RWPE1 (cell line): ENCODE measurements around the gene DRG2.

Source experiments
- CTCF ChIA-PET: fragments of 350-600 bp; sonication (Branson Sonifier 250); formaldehyde crosslinking; extraction: SDS; loops from one replicate; lab custom pipeline; 2021; lab: Yijun Ruan, JAX
- POLR2A ChIA-PET: fragments of 400-600 bp; formaldehyde crosslinking; extraction: SDS; loops from one replicate; lab custom pipeline; 2020; ENCODE audit warnings: antibody characterized with exemption; ENCODE audit not compliant: low non-redundant PET; lab: Yijun Ruan, JAX
- DNase-seq: peaks from one replicate; pipeline ENCODE4 v3.0.0; 2012; ENCODE audit warnings: low spot score
- H3K27ac ChIP-seq: fragments of 450-650 bp; 2 replicates; pipeline ENCODE4 v1.5.1; 2017
- TF ChIP-seq, protein P1 (sequence below): fragments of 450-650 bp; conservative IDR thresholded peaks from 2 replicates; pipeline ENCODE4 v1.5.1; 2017; ENCODE audit warnings: low read depth, mild to moderate bottlenecking

The DRG2 gene

GRCh38 chr17:18117533-18117932 lies 29.8 kb downstream of the DRG2 start:
- DNase-seq, result no peak
- no peak overlapping the region for H3K27ac ChIP-seq
- TF ChIP-seq, protein P1, sequence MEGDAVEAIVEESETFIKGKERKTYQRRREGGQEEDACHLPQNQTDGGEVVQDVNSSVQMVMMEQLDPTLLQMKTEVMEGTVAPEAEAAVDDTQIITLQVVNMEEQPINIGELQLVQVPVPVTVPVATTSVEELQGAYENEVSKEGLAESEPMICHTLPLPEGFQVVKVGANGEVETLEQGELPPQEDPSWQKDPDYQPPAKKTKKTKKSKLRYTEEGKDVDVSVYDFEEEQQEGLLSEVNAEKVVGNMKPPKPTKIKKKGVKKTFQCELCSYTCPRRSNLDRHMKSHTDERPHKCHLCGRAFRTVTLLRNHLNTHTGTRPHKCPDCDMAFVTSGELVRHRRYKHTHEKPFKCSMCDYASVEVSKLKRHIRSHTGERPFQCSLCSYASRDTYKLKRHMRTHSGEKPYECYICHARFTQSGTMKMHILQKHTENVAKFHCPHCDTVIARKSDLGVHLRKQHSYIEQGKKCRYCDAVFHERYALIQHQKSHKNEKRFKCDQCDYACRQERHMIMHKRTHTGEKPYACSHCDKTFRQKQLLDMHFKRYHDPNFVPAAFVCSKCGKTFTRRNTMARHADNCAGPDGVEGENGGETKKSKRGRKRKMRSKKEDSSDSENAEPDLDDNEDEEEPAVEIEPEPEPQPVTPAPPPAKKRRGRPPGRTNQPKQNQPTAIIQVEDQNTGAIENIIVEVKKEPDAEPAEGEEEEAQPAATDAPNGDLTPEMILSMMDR, result no peak
- CTCF ChIA-PET, result no interaction called here
- POLR2A ChIA-PET, result no interaction called here

GRCh38 chr17:18117982-18118975 lies 30.5 kb downstream of the DRG2 start:
- ChIA-PET CTCF (no interaction called here), POLR2A (no interaction called here)
- DNase-seq, result no peak
- TF ChIP-seq, protein P1, result no peak
- H3K27ac ChIP-seq, result no peak overlapping the region

DNA sequence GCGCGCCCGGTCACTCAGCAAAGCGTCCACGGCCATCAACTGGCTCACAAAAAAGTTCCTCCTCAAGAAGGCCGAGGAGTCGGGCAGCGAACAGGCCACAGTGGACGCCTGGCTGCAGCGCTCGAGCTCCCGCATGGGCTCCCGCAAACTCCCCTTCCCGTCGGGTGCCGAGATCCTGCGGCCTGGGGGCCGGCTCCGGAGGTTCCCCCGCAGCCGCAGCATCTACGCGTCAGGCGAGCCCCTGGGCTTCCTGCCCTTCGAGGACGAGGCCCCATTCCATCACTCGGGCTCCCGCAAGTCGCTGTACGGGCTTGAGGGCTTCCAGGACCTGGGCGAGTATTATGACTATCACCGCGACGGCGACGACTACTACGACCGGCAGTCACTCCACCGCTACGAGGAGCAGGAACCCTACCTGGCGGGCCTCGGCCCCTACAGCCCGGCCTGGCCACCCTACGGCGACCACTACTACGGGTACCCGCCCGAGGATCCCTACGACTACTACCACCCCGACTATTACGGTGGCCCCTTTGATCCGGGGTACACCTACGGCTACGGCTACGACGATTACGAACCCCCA lies 31.5 kb downstream of the DRG2 start:
- POLR2A ChIA-PET, result no interaction called here
- DNase-seq, result no peak
- H3K27ac ChIP-seq, result no peak overlapping the region
- CTCF ChIA-PET, result no interaction called here
- TF ChIP-seq, protein P1, result no peak

GRCh38 chr17:18119938-18120337 lies 32.2 kb downstream of the DRG2 start:
- TF ChIP-seq, protein P1, result no peak
- no peak for DNase-seq
- CTCF ChIA-PET, result interaction anchor here (0.6 kb wide), 1 partner anchor 385 kb away, joined by 5 read pairs; no protein-coding TSS in a partner anchor
- no peak overlapping the region for H3K27ac ChIP-seq
- POLR2A ChIA-PET, result no interaction called here

DNA sequence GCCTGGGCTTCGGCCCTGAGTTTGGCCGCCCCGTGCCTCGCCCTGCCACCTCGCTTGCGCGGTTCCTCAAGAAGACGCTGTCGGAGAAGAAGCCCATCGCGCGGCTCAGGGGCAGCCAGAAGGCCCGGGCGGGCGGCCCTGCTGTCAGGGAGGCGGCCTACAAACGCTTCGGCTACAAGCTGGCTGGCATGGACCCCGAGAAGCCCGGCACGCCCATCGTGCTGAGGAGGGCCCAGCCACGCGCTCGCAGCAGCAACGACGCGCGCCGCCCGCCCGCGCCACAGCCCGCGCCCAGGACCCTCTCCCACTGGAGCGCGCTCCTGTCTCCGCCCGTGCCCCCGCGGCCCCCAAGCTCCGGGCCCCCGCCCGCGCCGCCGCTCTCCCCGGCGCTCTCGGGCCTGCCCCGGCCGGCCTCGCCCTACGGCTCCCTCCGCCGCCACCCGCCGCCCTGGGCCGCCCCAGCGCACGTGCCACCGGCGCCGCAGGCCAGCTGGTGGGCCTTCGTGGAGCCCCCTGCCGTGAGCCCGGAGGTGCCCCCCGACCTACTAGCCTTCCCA lies 32.8 kb downstream of the DRG2 start:
- no peak overlapping the region for H3K27ac ChIP-seq
- CTCF ChIA-PET, result interaction anchor here (0.6 kb wide), 1 partner anchor 386 kb away, joined by 5 read pairs; no protein-coding TSS in a partner anchor
- DNase-seq, result no peak
- TF ChIP-seq, protein P1, result no peak
- POLR2A ChIA-PET, result no interaction called here

- ChIA-PET POLR2A (no interaction called here), CTCF (no interaction called here)
- DNase-seq, result no peak
- TF ChIP-seq, protein P1, result no peak
- no peak overlapping the region for H3K27ac ChIP-seq
These were observed 33.6 kb downstream of the DRG2 start for GRCh38 chr17:18121144-18121910.
